Posterior cingulate gyrus (tissue), 11 donors: Measurements from ENCODE around the gene ACTL8.
"Not testable (repeated sequence)": the region's sequence is repeated elsewhere in the genome, so short reads cannot be mapped to it uniquely, and the experiment has no call there.

Experiments used
- DNase-seq, 10 donors: peaks; one replicate each; pipeline versions ENCODE4 v3.0.0 to v3.0.0-alpha.2; 2020 to 2021; ENCODE audit warnings: mixed read lengths in 3 of 10
- intact Hi-C: fragments of 100-400 bp; cut with DNase I; formaldehyde crosslinking; loops from one replicate; pipeline ENCODE4 v1.15.1; 2023

ACTL8 gene

DNA sequence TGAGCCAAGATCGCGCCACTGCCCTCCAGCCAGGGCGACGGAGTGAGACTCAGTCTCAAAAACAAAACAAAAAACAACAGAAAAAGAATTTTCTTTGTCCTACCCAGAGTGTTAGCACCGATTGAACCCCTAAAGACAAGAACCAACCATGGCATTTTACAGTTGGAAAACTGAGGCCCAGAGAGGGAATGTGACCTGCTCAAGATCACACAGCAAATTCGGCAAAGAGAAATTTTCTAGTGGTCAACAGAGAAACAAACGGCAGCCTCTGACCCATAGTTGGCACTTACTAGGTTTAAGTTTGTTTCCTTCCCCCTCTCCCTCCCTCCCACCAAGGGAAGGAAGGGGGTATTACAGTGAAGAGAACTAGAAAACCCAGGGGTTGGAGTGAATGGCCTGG is 20.5 kb upstream of the ACTL8 start:
- DNase-seq = no peak
- intact Hi-C loops = no loop called here

DNA sequence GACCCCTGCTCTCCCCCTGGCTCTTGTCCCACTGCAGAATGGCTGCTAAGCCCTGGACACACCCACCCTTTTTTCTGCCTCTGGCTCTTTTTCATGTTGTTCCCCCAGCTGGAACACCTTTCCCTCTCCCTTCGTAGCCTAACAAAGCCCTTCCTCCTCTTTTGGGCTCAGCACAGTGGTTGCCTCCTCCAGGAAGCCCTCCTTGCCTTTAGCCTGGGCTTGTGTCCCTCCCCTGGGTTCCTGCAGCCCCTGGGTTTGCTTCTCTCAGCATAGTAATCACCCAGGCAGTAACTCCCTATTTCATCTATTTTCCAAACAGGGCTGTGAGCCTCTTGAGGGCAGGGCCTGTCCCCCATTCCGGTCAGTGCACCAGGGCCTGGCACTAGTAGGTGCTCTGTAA is 19.8 kb upstream of the ACTL8 start:
- intact Hi-C loops = no loop called here
- peak in 1 of 10 donors; percentile 33 for DNase-seq

DNA sequence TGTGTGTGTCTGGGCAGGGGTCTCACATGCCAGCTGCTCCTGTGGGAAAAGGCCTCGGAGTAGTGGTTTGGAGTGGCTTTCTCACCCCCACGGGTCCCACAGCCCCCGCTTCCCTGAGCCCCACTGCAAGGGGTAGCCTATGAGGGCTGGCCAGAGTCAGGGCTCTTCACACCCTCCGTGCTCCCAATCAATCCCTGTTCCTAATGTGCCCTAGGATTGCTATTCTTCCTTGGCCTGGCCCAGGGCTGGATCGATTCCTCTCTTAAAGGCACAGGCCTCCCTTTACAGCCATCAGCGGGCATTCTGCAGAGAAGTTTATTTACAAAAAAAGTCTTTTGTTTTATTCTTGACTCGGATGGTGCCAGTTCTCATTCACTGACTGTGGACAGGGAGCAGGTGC is 19.3 kb upstream of the ACTL8 start:
- DNase-seq = peak in 1 of 10 donors; percentile 61
- intact Hi-C loops = no loop called here

GRCh38 chr1:17736625-17737024 is 18.5 kb upstream of the ACTL8 start:
- peak in 1 of 10 donors; percentile 32 for DNase-seq
- intact Hi-C loops = no loop called here

DNA sequence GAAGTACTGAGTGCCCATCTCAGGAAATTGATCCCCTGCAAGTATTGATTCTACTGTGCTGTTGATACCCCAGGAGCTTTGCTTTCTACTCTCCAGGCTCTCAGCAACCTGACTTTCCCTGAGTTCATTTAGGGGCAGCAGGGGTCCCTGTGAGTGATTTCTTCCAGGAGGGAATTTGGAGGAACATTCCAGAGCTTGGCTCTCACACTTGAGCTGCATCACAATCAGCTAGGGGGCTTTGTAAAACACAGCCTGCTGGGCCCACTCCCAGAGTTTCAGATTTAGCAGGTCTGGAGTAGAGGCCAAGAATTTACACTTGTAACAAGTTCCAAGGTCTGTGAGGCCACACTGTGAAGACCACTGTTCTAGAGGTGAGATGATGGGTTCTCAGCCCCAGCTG is 16.1 kb upstream of the ACTL8 start:
- peak in 1 of 10 donors; percentile 8 for DNase-seq
- intact Hi-C loops = no loop called here

DNA sequence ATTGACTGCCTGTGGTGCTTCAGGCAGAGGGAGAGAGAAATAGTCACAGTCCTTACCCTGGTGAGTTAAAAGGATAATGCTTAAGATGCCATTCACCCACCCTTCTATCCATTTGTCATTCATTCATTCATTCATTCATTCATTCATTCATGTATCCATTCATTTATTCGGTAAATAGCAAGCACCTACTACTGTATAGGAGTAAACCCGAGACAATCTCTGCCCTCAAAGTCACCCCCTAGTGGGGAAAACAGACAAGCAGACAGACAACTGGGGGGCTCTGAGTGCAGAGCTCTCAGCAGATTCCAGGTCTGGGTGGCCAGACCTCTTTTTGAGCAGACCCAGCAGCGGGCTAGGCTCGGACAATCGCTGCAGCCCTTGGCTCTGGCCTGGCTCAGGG is 14.1 kb upstream of the ACTL8 start:
- peak in 1 of 10 donors; percentile 41 for DNase-seq
- intact Hi-C loops = no loop called here

- DNase-seq = peak in 1 of 10 donors; percentile 61
- intact Hi-C loops = no loop called here
Observed at GRCh38 chr1:17742583-17742982, 12.6 kb upstream of the ACTL8 start.

DNA sequence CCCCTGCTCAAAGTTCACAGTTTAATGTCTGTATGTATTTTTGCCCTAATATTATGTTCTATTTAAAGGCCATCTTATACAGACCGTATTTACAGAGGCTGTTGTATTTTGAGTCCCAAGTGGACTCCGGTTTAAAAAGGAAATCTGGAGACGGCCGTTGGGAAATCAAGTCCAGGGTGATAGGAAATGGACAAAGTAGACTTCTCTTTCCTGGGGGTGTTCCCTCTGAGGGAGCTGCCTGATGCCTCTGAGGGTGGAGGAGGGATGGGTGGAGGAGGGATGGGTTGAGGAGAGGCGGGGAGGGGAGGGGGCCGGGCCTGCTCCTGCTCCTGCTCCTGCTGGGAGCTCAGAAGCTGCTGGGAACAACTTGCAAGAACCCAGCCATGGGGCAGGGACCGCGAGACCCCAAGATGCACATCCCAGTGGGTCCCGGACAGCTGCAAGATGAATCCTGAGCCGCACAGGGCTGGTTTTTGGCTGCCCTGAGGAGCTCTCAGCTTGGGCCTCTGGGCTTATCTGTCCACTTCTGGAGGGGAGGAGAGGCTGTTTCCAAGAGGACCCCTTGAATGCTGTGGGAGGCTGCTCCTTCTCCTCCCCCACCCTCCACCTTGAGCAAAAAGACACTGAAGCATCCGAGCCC is 12.0 kb upstream of the ACTL8 start:
- intact Hi-C loops = no loop called here
- peak in 1 of 10 donors; percentile 55 for DNase-seq

- DNase-seq = peak in 1 of 10 donors; percentile 55
Observed at GRCh38 chr1:17743925-17744324, 11.2 kb upstream of the ACTL8 start.

GRCh38 chr1:17744666-17745478 is 10.3 kb upstream of the ACTL8 start:
- intact Hi-C loops = no loop called here
- peak in 2 of 10 donors; percentile 19 to 56 for DNase-seq

More at GRCh38 chr1:17743925-17744324, 11.2 kb upstream of the ACTL8 start:
- intact Hi-C loops = no loop called here

GRCh38 chr1:17745479-17745955 is 9.6 kb upstream of the ACTL8 start:
- intact Hi-C loops = no loop called here
- DNase-seq = no peak

DNA sequence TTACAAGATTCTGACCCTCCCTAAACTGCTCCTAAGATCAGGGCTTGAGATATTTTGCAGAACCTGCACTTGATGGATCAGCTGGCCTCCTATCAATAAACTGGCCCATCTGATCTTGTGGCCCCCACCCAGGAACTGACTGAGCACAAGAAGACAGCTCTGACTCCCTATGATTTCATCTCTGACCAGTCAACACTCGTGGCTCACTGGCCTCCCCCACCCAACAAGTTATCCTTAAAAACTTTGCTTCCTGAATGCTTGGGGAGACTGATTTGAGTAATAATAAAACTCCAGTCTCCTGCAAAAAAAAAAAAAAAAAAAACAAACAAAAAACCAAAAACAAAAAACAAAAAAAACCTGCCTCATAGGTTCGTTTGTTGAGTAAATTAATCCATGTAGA is 8.9 kb upstream of the ACTL8 start:
- DNase-seq = peak in 1 of 10 donors; percentile 18
- intact Hi-C loops = not testable (repeated sequence)

DNA sequence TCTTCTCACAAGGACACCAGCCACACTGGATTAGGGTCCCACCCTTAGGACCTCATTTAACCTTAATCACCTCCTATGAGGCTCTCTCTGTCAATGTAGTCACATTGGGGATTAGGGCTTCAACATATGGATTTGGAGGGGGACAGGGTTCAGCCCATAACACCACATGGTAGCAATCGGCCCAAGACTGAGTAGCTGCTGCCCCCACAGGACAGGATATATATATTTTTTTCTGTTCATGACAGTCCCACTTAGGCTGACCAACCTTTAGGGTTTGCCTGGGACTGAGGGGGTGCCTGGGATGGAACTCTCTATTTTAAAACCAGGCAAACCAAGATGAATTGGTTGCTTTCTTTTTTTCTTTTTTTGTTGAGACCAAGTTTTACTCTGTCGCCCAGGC is 8.2 kb upstream of the ACTL8 start:
- intact Hi-C loops = no loop called here
- no peak for DNase-seq

- DNase-seq = peak in 1 of 10 donors; percentile 38
- intact Hi-C loops = no loop called here
Observed at GRCh38 chr1:17750333-17750732, 4.8 kb upstream of the ACTL8 start.

DNA sequence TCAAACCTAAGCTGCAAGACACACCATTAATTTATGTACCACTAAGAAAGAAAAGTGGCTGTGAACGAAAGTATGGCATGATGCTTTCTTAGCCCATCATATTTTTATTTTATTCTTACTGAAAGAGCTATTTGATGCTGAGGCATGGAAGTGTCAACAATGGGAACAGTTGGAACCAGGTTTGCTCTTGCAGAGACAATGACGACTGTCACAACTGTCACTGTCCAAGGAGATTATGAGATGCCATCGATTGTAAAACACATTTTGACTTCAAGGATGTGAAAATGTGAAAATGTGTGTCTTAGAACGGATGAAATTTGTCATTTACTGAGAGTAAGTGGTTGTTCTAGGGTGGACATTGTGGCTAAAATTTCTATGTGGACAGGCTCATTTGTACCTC is 2.8 kb upstream of the ACTL8 start:
- intact Hi-C loops = no loop called here

DNA sequence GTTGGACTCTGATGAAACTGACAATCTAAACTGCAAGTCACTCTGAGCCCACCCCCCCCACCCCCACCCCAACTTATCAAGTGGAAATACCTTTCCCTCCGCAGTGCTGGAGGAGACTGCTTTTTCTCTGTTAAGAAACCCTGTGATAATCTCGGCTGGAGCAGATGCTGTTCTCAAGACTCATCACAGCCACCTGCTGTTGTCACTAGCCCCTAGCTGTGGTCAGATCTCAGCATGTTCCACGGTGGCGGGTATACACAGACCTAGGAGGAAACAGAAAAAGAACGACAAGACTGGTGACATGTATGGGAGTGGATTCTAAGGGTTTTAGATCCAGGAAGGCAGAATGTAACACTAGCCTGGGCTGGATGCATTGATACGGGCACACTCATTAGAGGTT is 2.3 kb downstream of the ACTL8 start:
- DNase-seq = no peak
- intact Hi-C loops = no loop called here

More for the DNA sequence above, 2.8 kb upstream of the ACTL8 start:
- DNase-seq = peak in 1 of 10 donors; percentile 9

DNA sequence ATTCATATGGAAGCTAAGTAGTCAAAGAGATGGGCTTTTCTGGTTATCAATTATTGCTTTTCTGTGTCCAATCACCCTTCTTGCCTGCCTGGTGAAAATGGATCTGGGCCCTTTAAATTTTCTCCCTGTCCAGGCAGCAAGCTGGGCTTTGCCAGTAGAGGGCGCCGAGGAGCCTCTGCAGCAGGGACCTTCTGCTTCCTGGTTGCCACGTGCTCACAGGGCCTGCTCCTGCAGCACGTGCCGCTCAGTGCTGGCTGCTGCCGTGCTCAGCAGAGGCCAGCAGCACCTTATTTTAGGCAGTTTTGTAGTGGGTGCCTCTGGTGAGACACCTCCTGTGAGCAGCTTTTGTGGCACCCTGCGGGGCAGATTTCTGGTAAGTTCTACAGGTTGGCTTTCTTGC is 4.0 kb downstream of the ACTL8 start:
- intact Hi-C loops = no loop called here
- DNase-seq = peak in 1 of 10 donors; percentile 44

DNA sequence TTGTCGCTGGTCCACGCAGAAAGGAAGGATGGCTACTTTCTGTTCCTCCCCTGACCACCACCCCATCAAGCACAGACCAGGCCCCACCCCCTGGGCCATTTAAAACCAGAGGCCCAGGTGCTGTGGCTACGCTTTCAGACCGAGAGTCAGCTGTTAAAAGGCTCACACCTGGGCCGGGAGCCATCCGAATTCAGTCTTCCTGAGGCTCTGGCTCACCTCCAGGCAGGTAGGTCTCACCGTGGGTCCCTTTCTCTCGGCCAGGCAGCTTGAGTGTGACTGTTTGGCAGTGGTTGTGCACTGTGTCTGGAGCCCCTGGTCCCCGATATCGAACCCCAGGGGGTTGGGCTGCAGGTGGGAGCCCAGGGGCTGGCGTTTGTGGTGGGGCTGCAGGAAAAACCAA is 7.2 kb downstream of the ACTL8 start:
- DNase-seq = no peak
- intact Hi-C loops = no loop called here

- peak in 1 of 10 donors; percentile 47 for DNase-seq
Observed at GRCh38 chr1:17763417-17763816, 8.3 kb downstream of the ACTL8 start.

DNA sequence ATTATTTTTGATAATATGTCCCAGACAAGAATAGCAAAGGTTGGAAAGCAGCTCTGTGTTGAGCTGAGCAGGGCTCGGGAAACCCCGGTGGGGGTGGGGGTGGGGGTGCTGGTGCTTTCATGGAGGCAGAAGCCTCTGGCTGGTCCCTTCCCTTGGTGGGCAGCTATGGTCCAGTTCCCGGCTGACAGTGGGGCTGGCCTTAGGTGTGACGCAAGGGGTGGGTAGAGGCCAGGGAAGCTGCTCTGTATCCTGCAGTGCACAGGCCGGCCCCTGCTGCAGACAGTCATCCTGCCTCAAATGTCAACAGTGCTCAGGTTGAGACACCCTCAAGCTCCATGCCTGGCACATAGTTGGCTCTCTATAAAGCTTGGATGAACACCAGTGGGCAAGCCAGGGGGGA is 8.9 kb downstream of the ACTL8 start:
- DNase-seq = peak in 1 of 10 donors; percentile 59
- intact Hi-C loops = no loop called here

More at GRCh38 chr1:17763417-17763816, 8.3 kb downstream of the ACTL8 start:
- intact Hi-C loops = no loop called here

DNA sequence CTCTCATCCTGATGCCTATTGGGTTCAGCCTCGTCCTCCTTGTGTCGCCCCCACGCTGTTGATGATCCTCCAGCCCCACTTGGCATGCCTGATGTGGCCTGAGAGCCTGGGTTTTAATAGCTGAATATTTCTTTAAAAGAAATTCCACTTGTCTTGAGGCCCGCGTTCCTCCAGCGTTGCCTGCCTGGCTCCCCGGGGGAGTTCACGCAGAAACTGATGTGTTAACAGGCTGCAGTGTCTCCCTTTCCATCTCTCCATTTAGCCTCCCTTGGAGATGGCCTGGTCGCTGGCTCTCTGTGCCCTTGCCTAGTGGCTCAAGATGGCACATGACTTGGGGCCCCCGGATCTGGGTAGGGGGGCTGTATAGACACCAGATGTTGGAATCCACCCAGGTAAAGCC is 9.5 kb downstream of the ACTL8 start:
- intact Hi-C loops = no loop called here
- DNase-seq = no peak
